HG03460 (cell line): ENCODE measurements around the gene ZNF821.
"Not testable (repeated sequence)": the region's sequence is repeated elsewhere in the genome, so short reads cannot be mapped to it uniquely, and the experiment has no call there.

Source experiments
- ATAC-seq: cut with Tn5 transposase; IDR thresholded peaks from one replicate; pipeline ENCODE4 v1.9.1; 2021; ENCODE audit not compliant: unreplicated experiment

The ZNF821 gene

DNA sequence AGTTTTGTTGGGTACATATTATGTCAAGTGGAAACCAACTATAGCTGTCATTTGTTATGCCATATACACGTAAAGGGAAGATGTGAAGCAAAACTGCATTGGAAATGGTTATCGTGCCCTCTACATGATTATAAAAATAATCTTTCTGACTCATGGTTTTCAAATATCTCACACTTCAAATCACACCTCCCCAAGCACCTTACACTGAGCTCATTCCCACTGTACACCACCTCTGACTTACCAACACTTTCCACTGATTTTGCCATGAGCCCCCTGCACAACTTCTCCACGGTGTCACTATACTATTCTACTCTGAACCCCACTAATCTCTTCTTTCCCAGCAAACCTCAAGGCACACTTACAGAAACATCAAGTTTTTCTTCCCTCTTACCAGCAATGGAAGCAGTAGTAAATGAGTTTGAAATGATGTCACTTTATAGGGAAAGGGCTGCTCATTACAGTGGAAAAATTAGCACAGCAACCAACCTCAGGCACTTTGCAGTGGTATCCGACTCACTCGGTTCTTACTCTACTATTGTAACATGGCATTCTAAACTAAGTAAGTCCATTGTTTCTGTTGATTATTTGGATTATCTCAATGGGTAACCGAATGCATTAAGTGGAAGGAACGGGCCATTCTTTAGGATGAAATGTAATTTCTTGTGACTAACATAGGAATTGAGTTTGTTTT lies 18.7 kb downstream of the ZNF821 start:
- no peak for ATAC-seq

DNA sequence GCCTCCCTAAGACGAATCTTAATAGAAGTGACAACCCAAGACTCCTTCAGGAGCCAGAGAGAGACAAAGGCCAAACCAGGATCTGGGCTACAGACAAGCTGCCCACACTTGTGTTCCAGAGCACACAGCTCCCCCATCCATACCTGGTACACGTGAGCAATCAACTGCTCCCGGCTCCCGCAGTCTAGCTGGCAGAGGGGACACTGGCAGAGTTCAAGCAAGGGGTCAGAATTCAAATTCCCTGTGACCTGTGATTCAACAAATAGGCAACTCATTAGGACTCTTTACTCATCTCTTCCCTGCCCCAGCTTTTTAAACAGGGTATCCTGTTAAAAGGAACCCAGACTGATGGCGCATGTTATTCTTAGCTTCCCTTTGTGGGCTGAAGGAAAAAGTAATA lies 20.0 kb downstream of the ZNF821 start:
- no peak for ATAC-seq

DNA sequence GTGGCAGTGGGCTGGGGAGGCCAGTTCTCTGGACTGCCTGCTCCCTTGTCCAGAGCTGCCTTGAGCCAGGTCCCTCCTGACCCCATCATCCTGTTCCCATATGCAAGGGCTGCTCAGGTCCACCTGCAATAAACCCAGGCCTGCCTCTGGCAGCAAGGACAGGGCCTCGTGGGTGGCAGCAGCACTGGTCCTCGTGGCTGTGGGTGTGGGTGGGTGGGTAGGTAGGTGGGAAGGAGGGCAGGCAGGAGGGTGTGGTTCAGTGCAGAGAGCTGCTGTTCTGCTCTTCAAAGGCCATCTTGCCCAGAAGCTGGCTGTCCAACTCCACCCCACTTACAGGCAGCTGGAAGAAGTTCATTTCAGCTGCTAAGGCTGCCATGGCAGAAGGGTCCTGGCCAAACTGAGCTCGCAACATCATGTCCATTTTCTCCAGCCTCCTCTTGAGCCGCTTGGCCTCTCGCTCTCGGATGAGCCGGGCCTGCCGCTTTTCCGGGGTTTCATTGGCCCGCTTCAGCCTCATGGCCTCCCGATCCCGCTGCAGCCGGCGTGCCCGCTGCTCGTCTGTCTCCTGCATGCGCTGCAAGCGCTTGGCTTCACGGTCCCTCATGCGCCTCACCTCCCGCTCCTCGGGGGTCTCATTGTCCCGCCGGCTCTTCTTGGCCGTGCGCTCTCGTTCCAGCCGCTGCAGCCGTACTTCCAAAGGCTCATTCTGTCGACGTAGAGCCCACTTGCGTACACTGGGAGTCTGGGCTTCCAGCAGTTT lies 24.0 kb downstream of the ZNF821 start:
- ATAC-seq, result no peak

DNA sequence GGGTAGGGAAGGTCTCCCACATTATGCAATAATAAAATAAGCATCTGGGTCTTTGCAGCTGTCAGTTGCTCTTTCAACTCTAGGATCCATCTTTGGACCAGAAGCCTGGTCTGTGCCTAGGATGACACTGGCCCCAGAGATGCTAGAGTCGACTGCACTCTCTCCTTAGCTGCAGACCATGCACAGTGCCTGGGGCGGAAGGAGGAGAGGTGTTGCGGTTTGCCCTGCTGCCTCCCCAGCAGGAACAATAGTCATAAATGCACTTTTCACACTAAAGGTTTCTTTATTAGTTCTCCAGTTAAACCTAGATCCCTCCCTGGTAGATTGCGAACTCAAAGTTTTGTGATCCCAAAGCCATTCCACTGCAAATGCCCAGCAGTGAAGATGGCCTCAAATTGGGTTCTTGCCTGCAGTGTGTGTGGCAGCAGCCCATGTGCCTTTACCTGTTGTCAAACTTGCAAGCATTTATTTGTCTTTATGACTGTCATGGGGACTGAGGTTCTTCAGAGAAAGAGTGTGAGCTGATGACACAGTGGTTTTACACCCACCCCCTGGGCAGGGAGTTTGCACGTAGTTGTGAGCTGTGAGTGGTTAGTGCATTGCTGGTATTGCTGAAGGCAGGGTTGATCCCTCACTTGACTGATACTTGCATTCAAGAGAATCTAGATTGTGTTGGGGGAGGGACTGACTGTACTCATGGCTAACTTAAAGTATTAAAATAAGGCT lies 27.9 kb downstream of the ZNF821 start:
- ATAC-seq, result no peak

DNA sequence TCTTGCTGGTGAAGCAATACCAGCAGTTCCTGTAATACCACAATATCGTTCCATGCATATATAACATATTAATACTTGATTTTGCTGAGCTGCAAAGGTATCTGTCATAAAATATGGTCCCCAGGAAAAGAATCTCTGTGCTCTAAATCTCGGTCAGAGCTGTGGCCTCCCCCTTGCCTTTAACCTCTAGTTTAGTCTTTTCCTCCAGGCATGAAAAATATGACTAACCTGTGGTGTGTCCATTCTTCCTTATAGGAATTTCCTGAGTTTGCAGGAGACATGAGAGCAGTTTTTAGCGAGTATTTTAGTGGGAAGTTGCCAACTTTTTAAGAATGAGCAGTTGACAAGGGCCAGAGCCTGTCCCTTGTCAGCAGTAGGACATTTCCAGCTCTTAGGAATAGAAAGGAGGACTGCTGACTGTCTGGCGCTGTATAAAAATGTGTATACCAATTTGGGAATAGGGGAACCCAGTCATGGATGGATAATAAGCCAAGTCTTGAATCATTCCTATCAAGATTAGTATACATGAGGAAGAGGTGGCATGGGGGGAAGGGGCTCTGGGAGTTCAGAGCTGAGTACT lies 29.5 kb downstream of the ZNF821 start:
- ATAC-seq, result no peak

DNA sequence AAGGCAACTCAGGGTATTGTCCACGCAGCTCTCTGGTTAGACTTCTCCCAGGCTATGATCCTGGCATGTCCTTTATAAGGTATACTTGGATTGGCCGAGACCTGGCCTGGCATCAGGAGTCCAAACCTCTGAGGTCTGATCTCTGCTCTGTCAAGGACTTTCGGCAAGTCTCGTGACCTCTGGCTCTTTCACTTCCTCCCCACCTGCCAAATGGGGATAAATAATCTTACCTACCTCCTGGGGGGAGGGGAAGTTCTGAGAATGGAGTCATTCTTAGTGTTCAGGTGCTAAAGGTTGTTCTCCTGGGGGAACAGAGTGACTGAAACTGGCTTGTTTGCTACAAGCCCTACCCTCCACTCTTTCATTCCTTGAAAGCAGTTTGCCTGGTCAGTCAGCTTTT lies 30.6 kb downstream of the ZNF821 start:
- peak; percentile 78 for ATAC-seq

DNA sequence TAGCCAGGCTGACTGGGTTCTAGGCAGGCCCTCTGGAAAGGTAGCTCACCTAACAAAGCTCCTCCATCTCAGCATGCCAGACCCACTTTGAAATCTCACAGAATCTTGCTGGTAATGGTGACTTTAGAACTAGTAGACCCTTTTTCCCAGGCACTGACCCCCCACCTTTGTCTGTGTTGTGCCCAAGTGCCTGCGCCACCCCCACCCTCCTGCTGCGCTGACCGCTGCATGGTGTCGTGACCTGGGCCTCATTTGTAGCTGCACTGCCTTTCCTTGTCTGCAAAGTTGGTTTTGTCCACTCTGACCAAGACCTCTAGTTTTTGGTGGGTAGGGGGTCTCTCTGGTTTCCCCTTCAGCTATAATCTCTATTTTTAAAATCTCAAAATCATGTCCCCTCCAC lies 31.4 kb downstream of the ZNF821 start:
- no peak for ATAC-seq

DNA sequence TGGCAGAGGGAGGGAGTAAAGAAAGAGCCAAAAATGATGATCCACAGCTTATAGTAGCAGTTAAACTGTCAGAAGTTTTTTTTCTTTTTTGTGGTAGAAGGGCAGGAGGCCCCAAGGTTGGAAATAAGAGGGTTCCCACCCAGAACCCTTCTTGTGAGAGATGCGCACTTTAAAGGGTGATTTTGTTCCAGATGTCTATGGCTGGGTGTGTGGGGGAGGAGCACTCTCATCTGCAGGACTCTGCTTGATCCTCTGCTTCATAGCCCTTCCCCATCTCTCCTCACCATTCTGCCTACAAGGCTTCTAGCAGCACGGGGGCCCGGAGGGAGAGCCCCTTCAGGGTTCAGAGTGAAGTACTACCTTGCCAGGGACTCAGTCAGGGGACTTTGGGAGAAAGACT lies 31.8 kb downstream of the ZNF821 start:
- no peak for ATAC-seq

DNA sequence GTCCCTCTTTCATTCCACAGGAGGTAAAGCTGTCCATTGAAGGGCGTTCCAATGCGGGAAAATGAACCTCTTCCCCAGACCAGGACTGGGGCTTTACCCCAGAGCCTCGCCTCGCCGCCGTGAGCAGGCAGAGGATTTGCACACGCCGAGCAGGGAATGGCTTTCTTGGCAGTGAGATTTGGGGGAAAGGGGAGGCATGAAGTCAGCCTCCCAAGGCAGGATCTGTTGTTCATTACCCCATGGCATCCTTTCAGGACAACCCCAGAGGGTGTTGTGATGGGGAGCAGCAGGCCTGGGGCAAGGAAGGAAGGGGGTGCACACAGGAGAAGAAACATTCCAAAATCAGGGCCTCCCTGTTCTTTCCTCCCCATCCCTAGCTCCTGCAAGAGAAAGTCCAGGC lies 32.2 kb downstream of the ZNF821 start:
- ATAC-seq, result no peak

DNA sequence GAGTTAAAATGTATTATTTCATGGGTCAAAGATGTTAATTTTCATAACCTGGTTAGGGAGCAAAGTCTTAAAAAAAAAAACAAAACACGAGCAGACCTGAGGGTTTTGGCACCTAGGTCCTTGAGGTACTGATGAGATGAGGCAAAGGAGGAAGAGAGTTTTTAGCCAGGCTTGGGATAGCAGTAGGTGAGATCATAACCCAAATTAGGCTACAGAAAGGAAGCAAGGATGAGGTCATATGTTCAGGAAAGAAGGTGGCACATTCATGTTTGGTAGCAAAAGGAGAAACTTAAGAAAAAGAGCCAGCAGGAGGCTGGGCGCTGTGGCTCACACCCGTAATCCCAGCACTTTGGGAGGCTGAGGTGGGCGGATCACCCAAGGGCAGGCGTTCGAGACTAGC lies 35.4 kb downstream of the ZNF821 start:
- ATAC-seq, result no peak

DNA sequence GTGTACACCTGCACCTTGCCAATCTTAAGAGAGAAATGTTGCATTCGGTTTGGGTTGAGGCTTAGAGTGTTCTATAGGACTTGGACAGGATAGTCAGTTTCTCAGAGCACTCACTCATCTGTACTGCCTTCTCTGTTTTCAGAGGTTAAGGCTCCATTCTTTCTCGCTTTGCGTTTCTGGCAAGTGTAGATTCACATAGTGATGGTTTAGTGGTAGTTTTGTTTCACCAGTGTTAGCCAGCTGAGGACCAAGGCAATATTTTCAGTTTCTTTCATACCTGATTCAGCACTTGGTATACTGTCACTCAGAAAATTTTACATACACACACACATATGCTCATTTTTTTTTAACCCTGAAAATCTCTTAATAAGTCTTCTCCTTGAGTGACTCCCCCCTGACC lies 36.9 kb downstream of the ZNF821 start:
- ATAC-seq, result no peak

DNA sequence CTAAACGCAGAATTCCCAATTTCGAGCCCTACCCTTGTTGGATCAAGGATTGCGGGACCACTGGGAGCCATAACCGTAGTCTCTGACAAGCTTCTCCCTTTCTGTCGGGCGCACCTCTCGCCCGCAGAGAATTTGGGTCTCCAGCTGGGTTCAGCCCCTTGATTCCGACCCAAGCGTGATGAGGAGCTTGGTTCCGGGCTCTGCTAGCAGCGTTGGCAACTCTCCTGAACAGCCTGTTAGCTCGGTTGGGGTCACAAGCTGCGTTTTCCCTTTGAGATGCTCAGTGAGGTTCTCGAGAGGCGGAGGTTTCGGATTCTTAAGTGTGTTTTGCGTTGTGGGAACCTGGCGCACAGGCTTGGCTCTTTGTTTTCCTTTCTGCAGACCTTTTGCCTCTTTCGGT lies 37.6 kb downstream of the ZNF821 start:
- no peak for ATAC-seq

DNA sequence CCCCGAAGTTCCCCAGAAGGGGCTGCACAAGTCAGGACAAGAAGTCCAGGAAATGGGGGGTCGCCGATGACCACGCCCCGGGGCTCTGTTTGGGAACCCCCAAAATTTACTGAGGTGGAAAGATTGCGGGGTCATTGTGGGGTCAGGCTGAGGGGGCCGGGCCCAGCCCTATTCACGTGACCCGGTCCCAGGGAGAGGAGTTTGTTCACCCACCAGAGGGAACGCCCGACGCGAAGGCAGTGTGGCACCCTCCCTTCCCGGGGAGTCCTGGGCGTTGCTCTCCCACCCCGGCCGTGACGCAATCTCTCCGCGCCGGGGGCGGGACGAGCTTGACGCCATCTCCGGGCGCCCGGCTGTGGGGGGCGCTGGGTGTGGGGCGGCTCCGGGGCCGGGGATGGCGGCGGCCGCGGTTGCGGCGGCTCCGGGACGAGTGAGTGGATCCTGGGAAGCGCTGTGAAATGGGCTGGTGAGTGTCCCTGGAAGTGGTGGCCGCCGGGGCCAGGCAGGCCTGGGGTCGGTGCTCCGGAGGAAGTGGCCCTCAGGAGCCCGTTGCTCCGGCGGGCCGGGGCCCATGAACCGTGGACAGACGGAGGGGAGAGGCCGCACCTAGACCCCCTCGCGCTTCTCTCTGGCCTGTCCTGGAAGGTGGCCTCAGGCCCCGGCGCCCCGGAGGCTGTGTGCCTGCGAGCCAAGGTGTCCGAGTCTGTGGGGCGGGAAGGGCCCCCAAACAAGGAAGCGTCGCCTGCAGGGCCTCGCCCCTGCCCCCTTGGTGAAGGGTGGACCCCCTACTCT lies 38.1 kb downstream of the ZNF821 start, which contains the start of gene ATXN1L:
Gene ATXN1L, plus strand, starts transcription at position 338 of the 792 bp plus-strand sequence. CDS start 3,765 bp downstream, outside the sequence.
- ATAC-seq, result peak; percentile 73

DNA sequence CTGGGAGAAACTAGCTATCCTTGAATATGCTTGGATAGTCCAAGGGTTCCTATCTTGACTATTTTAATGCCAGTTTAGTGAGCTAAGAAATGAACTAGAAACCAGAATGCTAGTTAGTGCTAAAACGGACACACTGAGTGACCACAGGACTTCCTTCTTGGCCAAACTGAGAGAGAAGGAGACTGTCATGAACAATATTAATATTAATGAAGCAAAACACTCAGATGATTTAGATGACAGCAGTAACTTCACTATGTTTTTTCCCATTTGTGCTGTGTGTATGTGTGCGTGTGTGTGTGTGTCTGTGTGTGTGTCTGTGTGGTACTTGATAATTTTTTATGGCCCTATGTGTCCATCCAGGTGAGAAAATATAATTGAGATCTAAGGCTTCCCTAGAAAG lies 40.4 kb downstream of the ZNF821 start:
- no peak for ATAC-seq

DNA sequence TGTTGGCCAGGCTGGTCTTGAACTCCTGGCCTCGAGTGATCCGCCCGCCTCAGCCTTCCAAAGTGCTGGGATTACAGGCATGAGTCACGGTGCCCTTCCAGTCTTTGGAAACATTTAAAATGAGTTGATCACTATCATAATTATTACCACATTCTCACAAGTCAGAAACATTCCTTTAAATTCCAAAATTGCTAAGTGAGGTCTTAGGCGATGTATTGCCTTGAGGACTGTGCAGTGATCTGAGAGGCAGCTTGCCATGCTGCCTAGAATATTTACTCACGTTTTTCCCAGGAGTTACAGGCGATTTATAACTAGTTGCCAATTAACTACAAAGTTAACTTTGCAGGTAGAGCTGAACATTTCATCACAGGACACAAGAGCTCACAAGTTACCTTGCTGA lies 43.9 kb downstream of the ZNF821 start:
- ATAC-seq, result no peak

DNA sequence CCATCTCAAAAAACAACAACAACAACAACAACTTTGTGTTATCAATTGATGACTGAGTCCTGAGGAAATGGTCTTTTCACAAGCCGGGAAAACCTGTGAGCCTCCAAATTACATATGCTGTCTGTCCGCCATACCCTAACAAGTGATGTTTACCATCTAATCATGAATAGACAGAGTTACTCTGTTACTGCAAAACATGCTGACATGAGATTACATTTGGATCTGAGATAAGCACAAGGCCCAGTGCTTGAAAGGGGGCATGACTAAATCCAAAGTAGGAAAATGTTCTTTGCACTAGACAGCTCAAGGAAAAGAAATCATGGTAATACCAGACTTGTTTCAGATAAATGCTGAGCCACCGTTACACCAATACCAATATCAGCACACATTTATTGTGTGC lies 46.8 kb downstream of the ZNF821 start:
- no peak for ATAC-seq

DNA sequence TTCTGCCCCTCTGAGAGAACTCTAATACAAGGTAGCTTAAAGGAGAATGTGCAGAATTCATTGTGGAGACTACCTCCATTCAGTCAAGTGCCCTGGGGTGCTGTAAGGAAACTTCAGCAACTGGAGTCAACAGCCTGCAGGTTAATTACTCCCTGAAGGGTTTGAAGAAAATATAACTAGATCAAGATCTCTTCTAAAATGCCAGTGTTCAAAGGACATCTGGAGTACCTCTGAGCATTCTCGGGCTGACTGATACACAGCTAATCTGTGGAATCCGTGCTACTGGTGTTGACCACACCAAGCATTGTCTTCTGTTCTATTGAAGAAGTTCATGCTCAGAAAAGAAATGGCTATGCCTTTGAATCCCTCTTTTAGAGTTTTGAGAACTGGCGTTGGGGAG lies 49.7 kb downstream of the ZNF821 start:
- ATAC-seq, result no peak

DNA sequence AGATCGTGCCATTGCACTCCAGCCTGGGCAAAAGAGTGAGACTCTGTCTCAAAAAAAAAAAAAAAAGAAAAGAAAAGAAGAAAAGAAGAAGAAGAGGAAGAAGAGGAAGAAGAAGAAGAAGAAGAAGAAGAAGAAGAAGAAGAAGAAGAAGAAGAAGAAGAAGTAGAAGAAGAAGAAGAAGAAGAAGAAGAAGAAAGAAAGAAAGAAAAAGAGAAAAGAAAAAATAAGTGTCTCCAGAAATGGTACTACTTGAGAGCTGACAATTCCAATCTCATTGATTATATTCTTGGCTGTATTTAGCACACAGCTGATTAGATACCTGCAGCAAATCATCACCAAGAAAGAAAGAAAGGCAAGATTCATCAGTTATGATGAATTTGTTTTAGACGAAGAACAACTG lies 51.9 kb downstream of the ZNF821 start:
- ATAC-seq, result not testable (repeated sequence)

DNA sequence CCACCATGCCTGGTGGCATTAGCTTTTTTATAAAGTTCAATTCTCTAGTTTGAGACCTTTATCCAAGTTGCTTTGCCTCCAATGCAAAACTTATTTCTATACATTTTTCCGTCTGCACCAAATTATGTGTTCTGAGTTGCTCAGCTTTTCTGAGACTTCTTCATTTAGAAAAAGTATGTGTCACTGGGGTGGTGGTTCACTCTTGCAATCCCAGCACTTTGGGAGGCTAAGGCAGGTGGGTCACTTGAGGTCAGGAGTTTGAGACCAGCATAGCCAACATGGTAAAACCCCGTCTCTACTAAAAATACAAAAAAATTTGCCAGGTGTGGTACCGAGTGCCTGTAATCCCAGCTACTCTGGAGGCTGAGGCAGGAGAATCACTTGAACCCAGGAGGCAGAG lies 52.3 kb downstream of the ZNF821 start:
- not testable (repeated sequence) for ATAC-seq

DNA sequence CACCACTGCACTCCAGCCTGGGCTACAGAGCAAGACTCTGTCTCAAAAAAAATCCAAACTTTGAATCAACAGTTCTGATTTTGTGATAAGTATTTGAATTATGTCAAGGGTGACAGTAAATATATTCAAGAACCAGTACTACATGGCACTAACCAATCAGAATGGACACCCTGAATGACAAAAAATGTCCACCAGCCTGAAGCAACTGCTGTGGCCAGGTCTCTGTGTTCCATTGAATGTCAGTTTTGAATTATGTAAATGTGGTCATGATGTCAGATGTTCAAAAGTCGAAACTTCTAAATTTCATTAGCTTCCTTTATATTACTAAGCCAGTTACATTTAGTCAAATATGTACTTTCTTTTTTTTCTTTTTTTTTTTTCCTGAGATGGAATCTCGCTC lies 53.6 kb downstream of the ZNF821 start:
- no peak for ATAC-seq

DNA sequence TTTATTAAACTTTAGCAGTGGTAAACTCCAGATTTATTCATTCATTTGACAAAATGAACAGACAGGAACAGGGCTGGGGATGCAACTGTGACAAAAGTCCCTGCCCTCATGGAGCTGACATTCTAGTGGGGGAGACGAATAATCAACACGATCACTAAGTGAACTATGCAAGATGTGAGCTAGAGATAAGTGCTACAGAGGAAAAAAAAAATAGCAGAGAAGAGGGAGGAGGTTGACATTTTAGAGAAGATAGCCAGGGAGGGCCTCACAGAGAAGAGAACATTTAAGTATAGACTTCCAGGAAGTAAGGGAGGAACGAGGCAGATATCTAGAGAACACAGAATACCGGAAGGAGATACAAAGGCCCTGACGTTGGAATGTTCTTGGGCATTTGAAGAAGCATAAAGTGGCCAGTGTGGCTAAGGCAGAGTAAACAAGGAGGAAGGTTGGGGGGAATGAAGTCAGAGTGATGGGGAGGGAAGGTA lies 57.4 kb downstream of the ZNF821 start:
- ATAC-seq, result no peak
